HG03571 (cell line): ENCODE results near the gene ZKSCAN1.
"Not testable (repeated sequence)": the region's sequence is repeated elsewhere in the genome, so short reads cannot be mapped to it uniquely, and the experiment has no call there.

ENCODE experiments used
- ATAC-seq: cut with Tn5 transposase; IDR thresholded peaks from one replicate; pipeline ENCODE4 v1.9.1; 2021; ENCODE audit not compliant: unreplicated experiment

Gene ZKSCAN1

GRCh38 chr7:100000239-100000638, 15.2 kb upstream of the ZKSCAN1 start:
- no peak for ATAC-seq

GRCh38 chr7:100003711-100004661, 11.4 kb upstream of the ZKSCAN1 start:
- no peak for ATAC-seq

- ATAC-seq = no peak
Observed at GRCh38 chr7:100007887-100008286, 7.5 kb upstream of the ZKSCAN1 start.

GRCh38 chr7:100008525-100008924, 6.9 kb upstream of the ZKSCAN1 start:
- ATAC-seq = no peak

GRCh38 chr7:100009952-100010351, 5.4 kb upstream of the ZKSCAN1 start:
- not testable (repeated sequence) for ATAC-seq

GRCh38 chr7:100010901-100011300, 4.5 kb upstream of the ZKSCAN1 start:
- ATAC-seq = no peak

- ATAC-seq = no peak
Observed at GRCh38 chr7:100011516-100011915, 3.9 kb upstream of the ZKSCAN1 start.

- ATAC-seq = not testable (repeated sequence)
Observed at GRCh38 chr7:100012385-100013327, 2.7 kb upstream of the ZKSCAN1 start.

GRCh38 chr7:100013328-100013676, 2.1 kb upstream of the ZKSCAN1 start:
- ATAC-seq = no peak

GRCh38 chr7:100016215-100016901, 962 bp downstream of the ZKSCAN1 start:
- ATAC-seq = no peak

GRCh38 chr7:100017300-100017699, 1.9 kb downstream of the ZKSCAN1 start:
- ATAC-seq = no peak

GRCh38 chr7:100017875-100018274, 2.5 kb downstream of the ZKSCAN1 start:
- ATAC-seq = no peak

- no peak for ATAC-seq
Observed at GRCh38 chr7:100019908-100020307, 4.5 kb downstream of the ZKSCAN1 start.

- no peak for ATAC-seq
Observed at GRCh38 chr7:100021297-100021696, 5.9 kb downstream of the ZKSCAN1 start.

- no peak for ATAC-seq
Observed at GRCh38 chr7:100022621-100023020, 7.2 kb downstream of the ZKSCAN1 start.

GRCh38 chr7:100023526-100023925, 8.1 kb downstream of the ZKSCAN1 start:
- no peak for ATAC-seq

GRCh38 chr7:100024020-100024619, 8.7 kb downstream of the ZKSCAN1 start:
- ATAC-seq = no peak

GRCh38 chr7:100027197-100027596, 11.8 kb downstream of the ZKSCAN1 start:
- ATAC-seq = no peak

- no peak for ATAC-seq
Observed at GRCh38 chr7:100029596-100029995, 14.2 kb downstream of the ZKSCAN1 start.

GRCh38 chr7:100033526-100033925, 18.1 kb downstream of the ZKSCAN1 start:
- no peak for ATAC-seq
